H1 (cell line): ENCODE results near the gene NRXN2. TPM values are rescaled to one million over a fixed set of nuclear protein-coding genes. Genes with fewer than 3 reads are reported as not detected.

Experiments used
- CTCF ChIA-PET: fragments of 300-600 bp; sonication (Branson Sonifier 250); formaldehyde crosslinking; loops from one replicate; lab custom pipeline; 2021; ENCODE audit not compliant: partially characterized antibody; lab: Charles Lee
- POLR2A ChIA-PET: fragments of 300-600 bp; sonication (Branson Sonifier 250); formaldehyde crosslinking; loops from one replicate; lab custom pipeline; 2021; ENCODE audit warnings: inconsistent platforms; ENCODE audit not compliant: partially characterized antibody; lab: Charles Lee
- DNase-seq, 2 experiments: peaks; one replicate each; pipeline versions ENCODE4 v3.0.0 to v3.0.0-alpha.2; 2010 to 2022; ENCODE audit warnings: low spot score in 2 of 2, low read depth in 1 of 2, mixed read lengths in 1 of 2
- FAIRE-seq: peaks from 2 replicates; lab custom pipeline; 2011; peaks lifted over from hg19 to GRCh38; lab: Jason Lieb, UNC
- H2AFZ ChIP-seq: 2 replicates; pipeline ENCODE4 v1.8.1; 2012; ENCODE audit warnings: low read length, inconsistent platforms
- H2AK5ac ChIP-seq: 2 replicates; pipeline ENCODE4 v1.6.1; 2013; ENCODE audit warnings: low read depth, low read length
- H2BK120ac ChIP-seq: replicated peaks from 2 replicates; pipeline ENCODE3; 2013; ENCODE audit warnings: low read depth, low read length, inconsistent platforms
- H2BK12ac ChIP-seq: 2 replicates; pipeline ENCODE4 v1.6.1; 2013; ENCODE audit warnings: low read depth, low read length
- H2BK15ac ChIP-seq: 2 replicates; pipeline ENCODE4 v1.6.1; 2013; ENCODE audit warnings: low read length
- H2BK20ac ChIP-seq: 2 replicates; pipeline ENCODE4 v1.6.1; 2013; ENCODE audit warnings: low read length
- H2BK5ac ChIP-seq: 2 replicates; pipeline ENCODE4 v1.6.1; 2013; ENCODE audit warnings: low read depth, low read length
- H3K14ac ChIP-seq: 2 replicates; pipeline ENCODE4 v1.6.1; 2013; ENCODE audit warnings: inconsistent platforms; ENCODE audit not compliant: insufficient read length
- H3K18ac ChIP-seq: 2 replicates; pipeline ENCODE4 v1.6.1; 2013; ENCODE audit warnings: low read length; ENCODE audit errors: extremely low read depth
- H3K23ac ChIP-seq: 2 replicates; pipeline ENCODE4 v1.6.1; 2013; ENCODE audit warnings: inconsistent platforms; ENCODE audit not compliant: insufficient read length
- H3K23me2 ChIP-seq: 2 replicates; pipeline ENCODE4 v1.6.1; 2013; ENCODE audit warnings: low read depth, low read length
- H3K27ac ChIP-seq: 2 replicates; pipeline ENCODE4 v1.6.1; 2011; ENCODE audit warnings: low read depth, low read length, inconsistent platforms
- H3K27me3 ChIP-seq, 4 experiments: replicated peaks in 1 of 4; 1 replicate in 1 of 4; 2 replicates in 3 of 4; pipeline versions ENCODE4 v1.6.1 to v1.8.1; 2011 to 2013; ENCODE audit warnings: low read length in 3 of 4, mild to moderate bottlenecking in 3 of 4, inconsistent platforms in 2 of 4, mixed read lengths in 2 of 4, moderate library complexity in 1 of 4; ENCODE audit not compliant: control insufficient read depth in 3 of 4, insufficient read depth in 3 of 4; ENCODE audit errors: extremely low read depth in 1 of 4
- H3K36me3 ChIP-seq, 4 experiments: 2 replicates each; pipeline versions ENCODE4 v1.6.1 to v1.8.1; 2011 to 2013; ENCODE audit warnings: mild to moderate bottlenecking in 4 of 4, low read length in 3 of 4, moderate library complexity in 2 of 4, control low read depth in 1 of 4, inconsistent platforms in 1 of 4; ENCODE audit not compliant: insufficient read depth in 4 of 4, control insufficient read depth in 2 of 4
- H3K4ac ChIP-seq: replicated peaks from 2 replicates; pipeline ENCODE3; 2013; ENCODE audit warnings: low read length, low read depth, mixed read lengths, inconsistent platforms; ENCODE audit not compliant: insufficient read length
- H3K4me1 ChIP-seq, 4 experiments: replicated peaks in 1 of 4; 1 replicate in 1 of 4; 2 replicates in 3 of 4; pipeline versions ENCODE4 v1.6.1 to v1.8.1; 2011 to 2013; ENCODE audit warnings: low read length in 3 of 4, inconsistent platforms in 2 of 4, mixed read lengths in 1 of 4; ENCODE audit not compliant: insufficient read depth in 4 of 4, control insufficient read depth in 3 of 4
- H3K4me2 ChIP-seq, 2 experiments: 2 replicates each; pipeline versions ENCODE4 v1.6.1 to v1.8.1; 2011 to 2013; ENCODE audit warnings: low read depth in 2 of 2, low read length in 2 of 2, control low read depth in 1 of 2, inconsistent platforms in 1 of 2, mild to moderate bottlenecking in 1 of 2; ENCODE audit not compliant: insufficient read depth in 1 of 2
- H3K4me3 ChIP-seq, 4 experiments: fragments of 200-600, 300-600 bp in 1 of 4; sonication (generic), shearing (Covaris generic), sonication (Bioruptor Twin) in 1 of 4; 2 replicates each; pipeline versions ENCODE4 v1.5.1 to v1.8.1; 2011 to 2016; ENCODE audit warnings: low read length in 4 of 4, low read depth in 3 of 4, control low read depth in 2 of 4, inconsistent platforms in 2 of 4, mild to moderate bottlenecking in 2 of 4, mixed read lengths in 1 of 4, moderate library complexity in 1 of 4; ENCODE audit not compliant: insufficient read depth in 2 of 4; ENCODE audit errors: extremely low read depth in 1 of 4
- H3K56ac ChIP-seq: replicated peaks from 2 replicates; pipeline ENCODE3; 2013; ENCODE audit warnings: low read depth, mild to moderate bottlenecking, mixed read lengths, low read length, inconsistent platforms; ENCODE audit not compliant: insufficient read length
- H3K79me1 ChIP-seq: 2 replicates; pipeline ENCODE4 v1.6.1; 2013; ENCODE audit warnings: low read depth, low read length, control low read depth
- H3K79me2 ChIP-seq, 2 experiments: 2 replicates each; pipeline versions ENCODE4 v1.6.1 to v1.8.1; 2012 to 2013; ENCODE audit warnings: low read length in 2 of 2, mild to moderate bottlenecking in 2 of 2, inconsistent platforms in 1 of 2; ENCODE audit not compliant: insufficient read depth in 2 of 2, control insufficient read depth in 1 of 2
- H3K9ac ChIP-seq, 4 experiments: replicated peaks in 1 of 4; 1 replicate in 1 of 4; 2 replicates in 3 of 4; pipeline versions ENCODE4 v1.6.1 to v1.8.1; 2011 to 2013; ENCODE audit warnings: low read depth in 3 of 4, low read length in 3 of 4, control low read depth in 2 of 4, mild to moderate bottlenecking in 2 of 4, moderate library complexity in 2 of 4, inconsistent platforms in 1 of 4; ENCODE audit errors: extremely low read depth in 1 of 4
- H3K9me3 ChIP-seq, 2 experiments: 2 replicates each; pipeline versions ENCODE4 v1.6.1 to v1.8.1; 2012 to 2013; ENCODE audit warnings: mild to moderate bottlenecking in 2 of 2, moderate library complexity in 2 of 2, control low read depth in 1 of 2, inconsistent platforms in 1 of 2, low read depth in 1 of 2, low read length in 1 of 2, mixed read lengths in 1 of 2; ENCODE audit not compliant: insufficient read depth in 2 of 2
- H4K20me1 ChIP-seq, 2 experiments: replicated peaks in 1 of 2; 2 replicates each; pipeline versions ENCODE3 to v1.8.1; 2011 to 2013; ENCODE audit warnings: inconsistent platforms in 2 of 2, low read length in 2 of 2, mild to moderate bottlenecking in 1 of 2; ENCODE audit not compliant: insufficient read depth in 2 of 2, control insufficient read depth in 1 of 2
- H4K5ac ChIP-seq: 2 replicates; pipeline ENCODE4 v1.6.1; 2013; ENCODE audit warnings: low read length, low read depth, mixed read lengths, inconsistent platforms; ENCODE audit not compliant: insufficient read length
- H4K8ac ChIP-seq: 2 replicates; pipeline ENCODE4 v1.8.0; 2013; ENCODE audit warnings: mild to moderate bottlenecking, moderate library complexity, low read length, inconsistent platforms; ENCODE audit not compliant: insufficient read depth; ENCODE audit errors: extremely low read depth
- H4K91ac ChIP-seq: replicated peaks from 2 replicates; pipeline ENCODE3; 2013; ENCODE audit warnings: low read length, mixed read lengths, inconsistent platforms; ENCODE audit not compliant: insufficient read length
- POLR2AphosphoS5 ChIP-seq: IDR thresholded peaks from 2 replicates; pipeline ENCODE4 v1.6.1; 2011; ENCODE audit warnings: low read depth, low read length
- WGBS, 2 experiments: shearing (Covaris generic) in 1 of 2; methylation state at CpG; one replicate each; pipeline versions ENCODE4 v1.1.6 to v1.1.7; 2013 to 2015; ENCODE audit warnings: low lambda C conversion rate in 2 of 2, mixed read lengths in 2 of 2, inconsistent platforms in 1 of 2, low coverage in 1 of 2, missing lambda C conversion rate in 1 of 2; ENCODE audit not compliant: insufficient replicate concordance in 2 of 2, insufficient coverage in 1 of 2, insufficient read length in 1 of 2; ENCODE audit errors: extremely low coverage in 1 of 2, missing lambda C conversion rate in 1 of 2; 5-methylcytosine and 5-hydroxymethylcytosine counted together
- polyA plus RNA-seq, 7 experiments: library from polyadenylated mRNA; depleted of rRNA in 3 of 7; stranded (reverse) in 5 of 7; unstranded in 2 of 7; fragments of >200 nt in 5 of 7; fragments of 200-250 nt in 2 of 7; gene quantifications; 1 replicate in 5 of 7; 2 replicates in 1 of 7; 4 replicates in 1 of 7; pipeline versions ENCODE4 v1.2.1 to v1.2.3, GENCODE V29; 2011 to 2013; ENCODE audit warnings: missing spikeins in 2 of 7, mixed read lengths in 2 of 7
- total RNA-seq: library from RNA; stranded (reverse); fragmentation: NEBNext Ultra II Directional; extraction: Animal tissue kit (Norgen Biotek cat#: 25700); gene quantifications from 2 replicates; pipeline ENCODE4 v1.2.1, GENCODE V29; 2021
- TF ChIP-seq, protein P1 (sequence below), 3 experiments: IDR thresholded peaks; 1 replicate in 2 of 3; 2 replicates in 1 of 3; pipeline versions ENCODE4 v1.5.1 to v1.6.1; 2011; ENCODE audit warnings: low read length in 3 of 3, mild to moderate bottlenecking in 3 of 3, inconsistent platforms in 2 of 3, low read depth in 1 of 3, moderate library complexity in 1 of 3; ENCODE audit not compliant: insufficient read depth in 1 of 3; ENCODE audit errors: control extremely low read depth in 1 of 3

Gene NRXN2
- total and polyA plus RNA-seq, 2 of the 8 experiments (the other 6 are each of a cell fraction or from before 2014, with no cell fraction given): 1.3 to 11.5 TPM

GRCh38 chr11:64717268-64717578, 5.8 kb downstream of the NRXN2 start:
- no peak for DNase-seq
- H4K5ac ChIP-seq: no peak overlapping the region
- peaks cover 0 to 3% (median 0%) of the 10 kb centered on the region in 4 experiments; a peak in 1 of 8 replicates for H3K36me3 ChIP-seq
- H2AFZ ChIP-seq: no peak overlapping the region
- 91% methylated on average over 3 of the region's 4 CpGs; no CpG with 5 or more reads in 1 of the 2 experiments for WGBS, 2 experiments
- H3K9me3 ChIP-seq: no peaks in the 10 kb centered on the region
- H3K27ac ChIP-seq: no peak overlapping the region
- H3K18ac ChIP-seq: no peak overlapping the region; the same call in 1 of the 2 replicates
- H3K56ac ChIP-seq: no peak overlapping the region
- ChIA-PET CTCF (interaction anchor here (0.7 to 4.7 kb wide), 11 partner anchors 12 to 362 kb away, joined by 3 to 30 read pairs (median 6); partner anchors contain the start of gene RASGRP2), POLR2A (interaction anchor here (1.2 to 3.6 kb wide), 4 partner anchors 9 to 57 kb away, joined by 4 to 22 read pairs (median 4); no protein-coding TSS in a partner anchor)
- H4K8ac ChIP-seq: no peak overlapping the region
- no peak overlapping the region for H3K9ac ChIP-seq
- no peak overlapping the region for H3K14ac ChIP-seq
- peak overlapping the region; percentile 75; the same call in 1 of the 2 replicates for H2BK15ac ChIP-seq
- 0 out of 2 replicates have a peak overlapping the region, but pooled peaks have one; percentile 24 for H2BK5ac ChIP-seq
- H3K27me3 ChIP-seq: peaks cover 14 to 49% (median 35%) of the 10 kb centered on the region in 4 experiments
- no peak overlapping the region for H3K4me3 ChIP-seq
- H2BK12ac ChIP-seq: peak overlapping the region; percentile 50; the same call in 1 of the 2 replicates
- H2BK20ac ChIP-seq: no peak overlapping the region
- no peak overlapping the region for H2BK120ac ChIP-seq
- no peak overlapping the region for H3K4ac ChIP-seq
- no peak overlapping the region for H2AK5ac ChIP-seq
- peaks cover 10% of the 10 kb centered on the region; the same call in 1 of the 2 replicates for H3K23me2 ChIP-seq
- TF ChIP-seq, protein P1, sequence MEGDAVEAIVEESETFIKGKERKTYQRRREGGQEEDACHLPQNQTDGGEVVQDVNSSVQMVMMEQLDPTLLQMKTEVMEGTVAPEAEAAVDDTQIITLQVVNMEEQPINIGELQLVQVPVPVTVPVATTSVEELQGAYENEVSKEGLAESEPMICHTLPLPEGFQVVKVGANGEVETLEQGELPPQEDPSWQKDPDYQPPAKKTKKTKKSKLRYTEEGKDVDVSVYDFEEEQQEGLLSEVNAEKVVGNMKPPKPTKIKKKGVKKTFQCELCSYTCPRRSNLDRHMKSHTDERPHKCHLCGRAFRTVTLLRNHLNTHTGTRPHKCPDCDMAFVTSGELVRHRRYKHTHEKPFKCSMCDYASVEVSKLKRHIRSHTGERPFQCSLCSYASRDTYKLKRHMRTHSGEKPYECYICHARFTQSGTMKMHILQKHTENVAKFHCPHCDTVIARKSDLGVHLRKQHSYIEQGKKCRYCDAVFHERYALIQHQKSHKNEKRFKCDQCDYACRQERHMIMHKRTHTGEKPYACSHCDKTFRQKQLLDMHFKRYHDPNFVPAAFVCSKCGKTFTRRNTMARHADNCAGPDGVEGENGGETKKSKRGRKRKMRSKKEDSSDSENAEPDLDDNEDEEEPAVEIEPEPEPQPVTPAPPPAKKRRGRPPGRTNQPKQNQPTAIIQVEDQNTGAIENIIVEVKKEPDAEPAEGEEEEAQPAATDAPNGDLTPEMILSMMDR (IDR thresholded peaks at IDR 0.05; ENCODE audit: control extremely low read depth in 1 of 3, insufficient read depth in 1 of 3, low read depth in 1 of 3, low read length in 3 of 3): peak in 1 of 3 experiments; percentile 9; a peak in 1 of 4 replicates
- TF ChIP-seq POLR2AphosphoS5: no peak
- H3K4me1 ChIP-seq: peaks cover 2 to 18% (median 8%) of the 10 kb centered on the region in 4 experiments
- H3K79me2 ChIP-seq: no peaks in the 10 kb centered on the region
- H3K23ac ChIP-seq: no peak overlapping the region
- no peak for FAIRE-seq
- H4K20me1 ChIP-seq: peaks cover 0 to 4% of the 10 kb centered on the region in 2 experiments
- no peak overlapping the region for H4K91ac ChIP-seq
- no peak overlapping the region for H3K4me2 ChIP-seq
- H3K79me1 ChIP-seq: no peaks in the 10 kb centered on the region
